ENCODE measurements around the gene RAI1.

Gene RAI1

DNA sequence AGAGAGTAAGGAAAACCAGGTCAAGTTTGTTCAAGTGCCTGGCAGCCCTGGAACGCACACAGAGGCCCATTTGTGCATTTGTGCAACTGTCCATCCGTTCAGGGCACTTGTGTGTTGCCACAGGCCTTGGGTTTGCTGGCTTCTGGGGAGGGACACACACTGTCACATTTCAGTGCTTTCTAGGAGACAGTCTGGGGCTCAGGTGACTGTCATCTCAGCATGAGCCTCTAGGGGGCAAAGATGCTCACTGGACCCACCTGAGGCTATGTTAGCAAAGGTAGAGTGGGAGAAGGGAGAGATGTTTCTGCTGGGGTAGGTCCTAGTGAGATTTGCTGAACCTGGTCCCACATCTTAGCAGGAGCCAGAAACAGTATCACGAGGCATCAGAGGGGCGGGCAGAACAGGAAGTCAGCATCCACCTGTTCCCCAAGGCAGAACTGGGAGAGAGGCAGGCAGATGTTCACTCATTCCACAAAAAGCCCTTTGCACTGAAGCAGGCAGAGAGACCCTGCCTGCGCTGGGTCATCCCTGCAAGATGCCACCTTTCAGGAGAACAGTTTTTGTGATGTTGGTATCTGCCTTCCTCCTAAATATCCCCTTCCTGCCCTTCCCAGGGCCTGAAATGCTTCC, 48.5 kb downstream of the RAI1 start:
- no peak for DNase-seq (ENCODE audit: low read depth in 2 of 2, low spot score in 1 of 2)

- no peak for DNase-seq (ENCODE audit: low read depth in 2 of 2, low spot score in 1 of 2)
These were observed 49.1 kb downstream of the RAI1 start for GRCh38 chr17:17730250-17730935.

DNA sequence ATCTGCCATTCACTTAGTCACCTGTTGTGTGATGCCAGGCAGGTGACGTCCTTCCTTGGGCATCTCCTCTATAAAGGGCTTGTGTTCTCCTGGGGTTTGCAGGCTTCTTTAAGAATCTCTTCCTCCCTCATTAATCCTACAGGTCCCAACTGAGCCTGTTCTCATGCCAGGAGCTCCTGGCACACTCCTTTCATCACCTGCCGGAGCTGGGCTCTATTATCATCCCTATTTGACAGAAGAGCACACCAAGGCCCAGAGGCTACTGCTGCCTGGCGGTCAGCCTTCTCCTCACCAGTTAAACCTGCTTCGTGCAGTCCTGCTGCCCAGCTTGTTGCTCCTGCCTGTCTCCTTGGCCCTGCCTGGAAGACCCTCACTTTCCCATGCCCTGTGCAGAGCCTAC, 51.2 kb downstream of the RAI1 start:
- DNase-seq (ENCODE audit: low read depth in 2 of 2, low spot score in 1 of 2), result no peak

DNA sequence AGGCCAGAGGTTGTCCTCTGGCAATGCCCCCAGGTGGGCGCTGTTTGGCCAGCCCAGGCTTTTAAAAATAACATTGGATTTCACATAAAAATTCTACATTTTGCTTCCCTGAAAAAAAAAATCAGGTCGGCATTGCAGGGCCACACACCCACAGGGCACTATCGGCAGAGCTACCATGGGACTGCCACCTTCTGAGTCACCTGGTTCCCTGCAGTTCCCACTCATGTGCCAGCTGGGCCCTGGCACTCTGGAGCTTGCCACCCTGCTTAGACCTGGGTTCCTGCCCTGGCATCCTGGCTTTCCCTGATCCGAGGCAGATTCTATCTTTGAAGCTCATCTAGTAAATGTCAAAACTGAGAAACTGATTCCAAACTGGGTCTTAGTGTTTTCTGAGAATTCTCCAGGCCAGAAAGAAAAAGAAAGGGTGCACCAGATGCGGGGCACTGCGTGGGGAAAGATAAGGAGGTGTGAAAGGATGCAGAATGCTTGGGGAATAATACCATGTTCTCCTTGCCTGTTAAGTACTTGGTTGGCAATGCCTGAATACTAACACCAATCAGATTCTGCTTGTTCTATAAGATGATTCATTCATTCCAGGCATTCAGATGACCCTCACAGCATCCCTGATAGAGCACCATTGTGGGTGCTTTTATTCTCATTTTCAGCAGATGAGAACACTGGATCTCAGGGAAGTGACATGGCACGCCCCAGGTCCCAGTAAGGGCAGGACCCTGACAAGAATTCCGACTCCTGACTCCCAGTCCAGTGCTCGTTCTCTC, 51.8 kb downstream of the RAI1 start:
- no peak for DNase-seq (ENCODE audit: low read depth in 2 of 2, low spot score in 1 of 2)

DNA sequence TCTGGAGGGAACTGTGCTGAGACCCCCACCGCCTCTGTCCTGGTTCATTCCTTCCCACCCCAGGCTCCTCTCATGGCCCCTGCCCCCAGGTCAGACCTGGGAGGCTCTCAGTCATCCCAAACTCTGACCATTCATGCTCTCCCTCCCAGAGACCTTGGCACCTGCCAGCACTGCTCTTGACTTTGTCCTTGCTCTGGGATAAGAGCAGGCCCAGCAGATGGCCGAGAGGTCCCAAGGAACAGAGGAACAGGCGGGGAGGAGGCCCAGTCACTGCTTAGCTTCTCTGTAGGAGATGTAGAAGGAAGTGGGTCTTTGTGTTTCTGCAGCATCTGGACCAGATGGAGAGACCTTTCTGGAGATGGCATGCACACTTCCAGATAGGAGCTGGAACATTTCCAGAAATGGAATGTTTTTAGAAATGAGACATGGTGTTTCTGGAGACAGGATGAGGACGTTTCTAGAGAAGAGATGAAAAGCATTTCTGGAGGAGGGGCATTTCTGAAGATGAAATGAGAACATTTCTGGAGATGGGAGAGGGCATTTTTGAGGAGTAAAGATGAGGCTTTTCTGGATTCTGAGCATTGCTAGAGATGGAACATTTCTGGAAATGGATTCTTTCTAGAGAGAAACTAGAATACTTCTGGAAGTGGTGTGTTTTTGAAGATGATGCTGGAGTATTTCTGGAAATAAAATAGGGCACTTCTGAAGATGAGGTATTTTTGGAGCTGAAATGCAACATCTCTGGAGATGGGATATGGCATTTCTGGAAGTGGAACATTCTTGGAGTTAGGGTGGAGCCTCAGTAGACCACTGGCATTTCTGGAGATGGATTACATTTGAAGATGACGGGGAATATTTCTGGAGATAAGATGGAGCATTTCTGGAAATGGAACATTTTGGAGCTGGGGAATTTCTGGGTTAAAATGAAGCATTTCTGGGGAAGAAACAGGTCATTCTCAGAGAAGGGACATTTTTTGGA, 55.2 kb downstream of the RAI1 start:
- DNase-seq (ENCODE audit: low read depth in 2 of 2, low spot score in 1 of 2), result no peak

DNA sequence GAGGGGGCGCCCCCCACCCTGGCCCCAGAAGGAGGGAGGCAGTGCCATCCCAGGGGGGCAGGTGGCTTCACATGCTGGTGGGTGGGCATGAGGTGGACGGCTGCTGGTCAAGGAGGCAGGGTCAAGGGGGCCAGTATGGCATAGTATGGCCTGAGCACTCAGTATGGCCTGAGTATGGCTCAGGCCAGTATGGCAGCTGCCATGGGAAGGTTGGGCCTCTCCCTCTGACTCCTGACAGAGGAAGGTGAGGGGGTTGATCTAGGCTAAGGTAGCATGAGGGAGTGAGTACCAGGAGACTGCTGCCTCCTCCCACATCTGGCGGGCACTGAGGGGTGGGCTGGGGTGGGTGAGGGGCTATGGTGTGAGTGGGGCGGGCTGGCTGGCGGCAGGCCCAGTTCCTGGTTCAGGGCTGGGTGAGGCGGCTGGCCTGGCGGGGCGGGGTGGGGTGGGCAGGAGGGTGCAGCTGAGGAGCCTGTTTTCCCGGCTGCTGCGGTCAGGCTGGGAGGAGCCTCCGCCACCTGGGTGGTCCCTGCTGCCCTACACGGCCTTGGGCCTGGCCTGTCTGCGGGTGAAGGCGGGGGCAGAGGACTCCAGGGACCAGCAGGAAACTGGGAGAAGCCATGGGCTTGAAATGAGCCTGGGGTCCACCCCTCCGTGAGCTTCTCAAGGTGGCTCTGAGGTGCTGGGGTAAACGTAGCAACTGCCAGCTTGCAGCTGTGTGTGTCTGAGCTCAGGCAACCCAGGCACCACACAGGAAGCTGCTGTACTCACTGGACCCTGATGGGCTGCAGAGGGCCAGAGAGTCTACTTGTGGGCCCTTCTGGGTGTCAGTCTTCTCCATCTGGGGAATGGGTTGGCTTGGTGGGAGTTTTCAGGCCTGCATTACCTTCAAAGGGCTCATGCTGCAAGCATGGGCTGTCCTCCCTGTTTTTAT, 57.0 kb downstream of the RAI1 start:
- no peak for DNase-seq (ENCODE audit: low read depth in 2 of 2, low spot score in 1 of 2)

DNA sequence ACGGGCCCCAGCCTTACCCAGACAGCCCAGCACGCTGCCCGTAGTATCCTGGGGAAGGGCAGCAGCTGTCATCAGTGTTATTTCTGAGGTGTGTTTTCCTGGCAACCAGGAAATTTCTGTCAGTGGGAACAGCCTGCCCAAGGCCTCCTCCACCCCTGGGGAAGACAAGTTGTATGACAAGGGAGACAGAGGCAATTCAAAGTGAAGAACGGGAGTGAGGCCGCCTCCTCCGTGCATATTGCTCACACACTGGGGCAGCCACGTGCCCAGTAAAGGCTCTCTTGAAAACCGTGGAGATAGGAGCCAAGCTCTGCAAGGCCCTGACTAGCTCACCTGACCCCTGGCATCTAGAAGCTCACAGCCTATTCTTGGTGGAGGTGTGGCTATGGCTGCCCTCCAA, 57.6 kb downstream of the RAI1 start:
- DNase-seq (ENCODE audit: low read depth in 2 of 2, low spot score in 1 of 2), result no peak

DNA sequence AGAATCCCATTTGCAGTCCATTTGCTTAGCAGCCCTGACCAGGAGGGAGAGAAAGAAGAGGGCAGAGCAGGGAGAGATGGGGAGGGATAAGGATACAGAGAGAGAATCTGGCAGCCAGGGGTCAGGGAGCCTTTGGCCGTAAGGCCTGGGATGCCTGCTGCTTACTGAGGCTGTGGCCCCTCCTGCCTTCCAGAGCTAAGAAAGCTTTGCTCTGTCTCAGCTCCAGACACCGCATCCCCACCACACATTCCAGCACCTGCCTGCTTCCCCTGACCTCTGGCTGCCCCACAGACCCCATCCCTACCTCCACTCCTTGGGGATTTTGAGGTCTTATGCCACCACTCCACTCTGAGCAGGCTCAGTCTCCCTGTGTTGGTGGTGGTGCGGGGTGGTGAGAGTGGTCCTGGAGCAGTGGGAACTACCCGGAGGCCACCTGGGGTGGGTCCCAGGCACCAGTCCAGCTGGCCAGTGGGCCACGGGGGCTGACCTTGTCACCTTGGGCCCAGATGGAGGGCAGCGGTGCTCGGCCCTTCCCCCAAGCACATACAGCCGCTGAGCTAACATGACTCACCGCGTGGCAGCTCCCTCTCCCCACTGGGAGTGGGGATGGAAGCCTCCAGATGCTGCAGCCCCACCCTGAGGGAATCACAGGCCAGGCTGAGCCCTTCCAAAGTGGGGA, 58.3 kb downstream of the RAI1 start:
- DNase-seq (ENCODE audit: low read depth in 2 of 2, low spot score in 1 of 2), result no peak

GRCh38 chr17:17740615-17741348, 59.5 kb downstream of the RAI1 start:
- DNase-seq (ENCODE audit: low read depth in 2 of 2, low spot score in 1 of 2), result no peak

GRCh38 chr17:17741349-17742023, 60.2 kb downstream of the RAI1 start:
- DNase-seq (ENCODE audit: low read depth in 2 of 2, low spot score in 1 of 2), result no peak

GRCh38 chr17:17742133-17742621, 60.9 kb downstream of the RAI1 start:
- DNase-seq (ENCODE audit: low read depth in 2 of 2, low spot score in 1 of 2), result no peak

- DNase-seq (ENCODE audit: low read depth in 2 of 2, low spot score in 1 of 2), result no peak
These were observed 61.6 kb downstream of the RAI1 start for GRCh38 chr17:17742688-17743390.

DNA sequence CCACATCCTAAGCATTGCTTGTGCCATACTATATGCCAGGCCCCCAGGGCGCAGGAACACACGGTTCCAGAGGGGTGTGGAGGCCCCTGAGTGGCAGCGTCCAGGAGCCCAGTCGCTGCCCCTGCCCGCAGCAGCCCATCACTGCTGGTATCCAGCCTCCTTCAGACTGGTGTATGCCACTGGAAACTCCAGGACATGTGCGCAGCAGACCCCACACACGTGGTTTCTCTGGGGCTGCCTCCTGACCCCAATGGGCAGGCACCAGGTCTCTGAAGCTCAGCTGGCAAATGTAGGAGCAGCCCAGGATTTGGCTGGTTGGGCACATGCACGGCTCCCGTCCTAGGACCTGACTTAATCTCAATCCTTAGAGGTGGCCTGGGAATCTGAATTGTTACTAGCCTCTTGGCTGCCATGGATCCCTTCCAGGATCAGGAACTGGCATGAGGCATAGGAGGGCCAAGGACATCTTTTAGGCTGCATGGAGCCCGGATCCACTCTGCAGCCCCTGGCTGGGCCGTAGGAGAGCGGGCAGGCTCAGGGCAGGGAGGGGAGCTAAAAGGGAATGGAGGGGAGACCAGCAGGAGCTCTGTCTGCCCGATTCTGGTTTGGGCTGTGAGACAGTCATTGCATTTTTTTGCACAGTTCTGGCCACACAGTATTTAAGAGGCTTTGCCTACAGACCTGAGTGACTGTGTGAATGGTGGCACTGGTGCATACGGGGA, 62.3 kb downstream of the RAI1 start:
- DNase-seq (ENCODE audit: low read depth in 2 of 2, low spot score in 1 of 2), result no peak

DNA sequence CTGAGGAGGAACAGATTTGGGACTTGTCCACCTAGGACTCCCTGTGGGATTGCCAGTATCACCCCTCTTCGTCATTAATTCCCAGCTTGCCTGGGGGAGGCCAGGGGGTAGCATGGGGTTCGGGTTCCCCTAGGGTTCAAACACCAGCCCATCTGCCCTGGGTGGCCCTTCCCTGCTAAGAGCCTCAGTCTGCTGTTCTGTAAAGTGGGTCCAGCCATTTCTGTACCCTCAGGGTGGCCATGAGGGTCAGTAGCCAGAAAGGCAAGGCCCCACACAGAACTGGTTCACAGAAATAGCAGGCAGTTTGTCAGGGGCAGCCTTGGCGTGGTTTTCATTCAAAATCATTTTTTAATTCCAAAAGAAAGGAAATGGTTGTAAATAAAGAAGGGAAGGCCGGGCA, 62.9 kb downstream of the RAI1 start:
- no peak for DNase-seq (ENCODE audit: low read depth in 2 of 2, low spot score in 1 of 2)

GRCh38 chr17:17745476-17746455, 64.5 kb downstream of the RAI1 start:
- no peak for DNase-seq (ENCODE audit: low read depth in 2 of 2, low spot score in 1 of 2)

- no peak for DNase-seq (ENCODE audit: low read depth in 2 of 2, low spot score in 1 of 2)
These were observed 66.9 kb downstream of the RAI1 start for GRCh38 chr17:17748179-17748578.
